GM23338 (cell line): ENCODE measurements around the gene PLD1. TPM values are rescaled to one million over a fixed set of nuclear protein-coding genes. Genes with fewer than 3 reads are reported as not detected.

Experiments used
- ATAC-seq: fragments of 200-7000 bp; cut with Tn5 transposase; 3 replicates; pipeline ENCODE4 v1.9.1; 2020
- DNase-seq: peaks from one replicate; pipeline ENCODE4 v3.0.0-alpha.2; 2015; ENCODE audit warnings: low spot score
- H2AFZ ChIP-seq: fragments of 200-600 bp; sonication (generic); 2 replicates; pipeline ENCODE4 v1.8.0; 2016; ENCODE audit warnings: antibody characterized with exemption, mild to moderate bottlenecking, moderate library complexity
- H3F3A ChIP-seq: fragments of 200-600 bp; sonication (generic); replicated peaks from 2 replicates; pipeline ENCODE4 v1.8.0; 2017; ENCODE audit warnings: antibody characterized with exemption, mixed run types, low read depth
- H3K27ac ChIP-seq: fragments of 200-600 bp; sonication (generic); 2 replicates; pipeline ENCODE4 v1.6.1; 2016; ENCODE audit warnings: low read depth
- H3K27me3 ChIP-seq: fragments of 200-600 bp; sonication (generic); 2 replicates; pipeline ENCODE4 v1.8.0; 2016; ENCODE audit warnings: mild to moderate bottlenecking, mixed run types, moderate library complexity; ENCODE audit not compliant: insufficient read depth
- H3K36me3 ChIP-seq: fragments of 200-600 bp; sonication (generic); 2 replicates; pipeline ENCODE4 v1.8.0; 2016; ENCODE audit warnings: mild to moderate bottlenecking; ENCODE audit not compliant: insufficient read depth
- H3K4me1 ChIP-seq: fragments of 200-600 bp; sonication (generic); 2 replicates; pipeline ENCODE4 v1.8.0; 2016; ENCODE audit warnings: mild to moderate bottlenecking, moderate library complexity; ENCODE audit not compliant: insufficient read depth
- H3K4me2 ChIP-seq: fragments of 200-600 bp; sonication (generic); 2 replicates; pipeline ENCODE4 v1.7.1; 2017; ENCODE audit warnings: mixed run types
- H3K4me3 ChIP-seq: fragments of 200-600 bp; sonication (generic); 2 replicates; pipeline ENCODE4 v1.6.1; 2016; ENCODE audit warnings: mixed run types
- H3K79me2 ChIP-seq: fragments of 200-600 bp; sonication (generic); replicated peaks from 2 replicates; pipeline ENCODE4 v1.8.0; 2017; ENCODE audit warnings: mild to moderate bottlenecking; ENCODE audit not compliant: insufficient read depth
- H3K9me2 ChIP-seq: fragments of 200-600 bp; sonication (generic); 2 replicates; pipeline ENCODE4 v1.8.0; 2017; ENCODE audit not compliant: insufficient read depth
- H4K20me1 ChIP-seq: fragments of 200-600 bp; sonication (generic); replicated peaks from 2 replicates; pipeline ENCODE4 v1.8.0; 2017; ENCODE audit warnings: mild to moderate bottlenecking; ENCODE audit not compliant: insufficient read depth
- H3K27ac Mint-ChIP-seq: 2 replicates; pipeline ENCODE4 v1.8.0; 2020; ENCODE audit warnings: inconsistent platforms, mild to moderate bottlenecking, moderate library complexity, mixed read lengths
- H3K27me3 Mint-ChIP-seq: 3 replicates; pipeline ENCODE4 v1.8.0; 2022; ENCODE audit warnings: low read depth, mild to moderate bottlenecking, moderate library complexity, mixed read lengths, inconsistent platforms; ENCODE audit not compliant: insufficient read depth, poor library complexity
- H3K36me3 Mint-ChIP-seq: 3 replicates; pipeline ENCODE4 v1.8.0; 2021; ENCODE audit warnings: low read depth, mild to moderate bottlenecking, inconsistent platforms, moderate library complexity, mixed read lengths
- H3K4me1 Mint-ChIP-seq: 3 replicates; pipeline ENCODE4 v1.8.0; 2020; ENCODE audit warnings: mild to moderate bottlenecking, inconsistent platforms, mixed read lengths
- H3K4me3 Mint-ChIP-seq: 3 replicates; pipeline ENCODE4 v1.8.0; 2021; ENCODE audit warnings: moderate library complexity, mild to moderate bottlenecking, inconsistent platforms, mixed read lengths
- H3K9me3 Mint-ChIP-seq: 3 replicates; pipeline ENCODE4 v1.8.0; 2020; ENCODE audit warnings: moderate library complexity, mild to moderate bottlenecking, inconsistent platforms, mixed read lengths
- CREB1 ChIP-seq: fragments of 250-450 bp; sonication (Bioruptor Pico); IDR thresholded peaks from 2 replicates; pipeline ENCODE4 v1.5.0; 2020; ENCODE audit warnings: low read depth, mild to moderate bottlenecking, moderate library complexity
- CTCF ChIP-seq, 2 experiments: fragments of 200-600 bp in 1 of 2; sonication (generic) in 1 of 2; conservative IDR thresholded peaks; 2 replicates each; pipeline versions ENCODE4 v1.5.1 to v1.6.1; 2016 to 2017; ENCODE audit warnings: antibody characterized with exemption in 2 of 2, low read depth in 2 of 2, mild to moderate bottlenecking in 2 of 2, moderate library complexity in 1 of 2
- ETS1 ChIP-seq: IDR thresholded peaks from 2 replicates; pipeline ENCODE4 v1.6.1; 2016; ENCODE audit warnings: antibody characterized with exemption
- EZH2 ChIP-seq: fragments of 200-600 bp; sonication (generic); IDR thresholded peaks from one replicate; pipeline ENCODE4 v1.8.0; 2017; ENCODE audit warnings: antibody characterized with exemption, mild to moderate bottlenecking, low read depth; ENCODE audit not compliant: unreplicated experiment
- EZH2phosphoT487 ChIP-seq: fragments of 200-600 bp; sonication (generic); IDR thresholded peaks from one replicate; pipeline ENCODE4 v1.8.1; 2018; ENCODE audit warnings: antibody characterized with exemption; ENCODE audit not compliant: unreplicated experiment
- JUNB ChIP-seq: IDR thresholded peaks from one replicate; pipeline ENCODE4 v1.6.1; 2016; ENCODE audit warnings: antibody characterized with exemption; ENCODE audit not compliant: unreplicated experiment
- NANOG ChIP-seq: IDR thresholded peaks from 2 replicates; pipeline ENCODE4 v1.6.1; 2016; ENCODE audit warnings: antibody characterized with exemption, borderline replicate concordance
- POLR2AphosphoS5 ChIP-seq: IDR thresholded peaks from 2 replicates; pipeline ENCODE4 v1.6.1; 2016; ENCODE audit warnings: antibody characterized with exemption, low read depth
- STAT1 ChIP-seq: IDR thresholded peaks from one replicate; pipeline ENCODE4 v1.6.1; 2016; ENCODE audit warnings: antibody characterized with exemption; ENCODE audit not compliant: unreplicated experiment
- ZNF114 ChIP-seq: fragments of 250-450 bp; sonication (Bioruptor Pico); IDR thresholded peaks from 2 replicates; pipeline ENCODE4 v1.5.0; 2020; ENCODE audit warnings: mild to moderate bottlenecking, moderate library complexity
- ZNF331 ChIP-seq: fragments of 250-450 bp; sonication (Bioruptor Pico); IDR thresholded peaks from 2 replicates; pipeline ENCODE4 v1.5.0; 2020; ENCODE audit warnings: low read depth, mild to moderate bottlenecking, moderate library complexity
- ZNF462 ChIP-seq: fragments of 250-450 bp; sonication (Bioruptor Pico); IDR thresholded peaks from 2 replicates; pipeline ENCODE4 v1.5.0; 2020; ENCODE audit warnings: mild to moderate bottlenecking, moderate library complexity
- polyA plus RNA-seq: library from polyadenylated mRNA; unstranded; fragments of >200 nt; fragmentation: Nextera tagmentation; extraction: Ambion mirVana; gene quantifications from 2 replicates; pipeline ENCODE4 v1.2.1, GENCODE V29; 2016
- total RNA-seq: library from RNA; depleted of rRNA; stranded (reverse); fragments of >200 nt; shearing (Covaris generic); gene quantifications from 2 replicates; pipeline ENCODE4 v1.2.3, GENCODE V29; 2014

Gene PLD1
- total and polyA plus RNA-seq, 2 experiments from 2014 or later, result 1.4 to 2.2 TPM

GRCh38 chr3:171654809-171655208 is 155.5 kb downstream of the PLD1 start (continued):
- no peak for TF ChIP-seq CTCF (conservative IDR thresholded peaks at IDR 0.05; ENCODE audit: low read depth in 2 of 2)
- TF ChIP-seq ETS1, result no peak
- TF ChIP-seq POLR2AphosphoS5, result no peak
- TF ChIP-seq ZNF114 (CRISPR knock-in tag), result no peak
- TF ChIP-seq ZNF331 (CRISPR knock-in tag), result no peak
- TF ChIP-seq CREB1 (CRISPR knock-in tag), result no peak

GRCh38 chr3:171654326-171654725 is 156.0 kb downstream of the PLD1 start:
- H3K36me3 Mint-ChIP-seq, result no peaks in the 10 kb centered on the region
- Histone ChIP-seq H3K4me2 (no peak overlapping the region), H3F3A (no peaks in the 10 kb centered on the region), H2AFZ (no peak overlapping the region), H3K4me1 (no peaks in the 10 kb centered on the region), H3K79me2 (no peaks in the 10 kb centered on the region), H4K20me1 (no peaks in the 10 kb centered on the region), H3K27me3 (no peaks in the 10 kb centered on the region), H3K9me2 (no peaks in the 10 kb centered on the region), H3K36me3 (no peaks in the 10 kb centered on the region), H3K4me3 (no peak overlapping the region), H3K27ac (no peak overlapping the region)
- TF ChIP-seq EZH2 (no peak), STAT1 (no peak), ZNF462 (CRISPR knock-in tag) (no peak), ETS1 (no peak), JUNB (no peak), ZNF331 (CRISPR knock-in tag) (no peak), ZNF114 (CRISPR knock-in tag) (no peak), EZH2phosphoT487 (no peak), POLR2AphosphoS5 (no peak), NANOG (no peak), CTCF (conservative IDR thresholded peaks at IDR 0.05; ENCODE audit: low read depth in 2 of 2) (no peak)
- no peaks in the 10 kb centered on the region for H3K4me1 Mint-ChIP-seq
- DNase-seq (no peak), ATAC-seq (no peak)
- H3K27me3 Mint-ChIP-seq, result no peaks in the 10 kb centered on the region
- H3K4me3 Mint-ChIP-seq, result no peak overlapping the region
- H3K9me3 Mint-ChIP-seq, result no peaks in the 10 kb centered on the region
- H3K27ac Mint-ChIP-seq, result no peak overlapping the region
